WI38 (cell line): ENCODE results near the gene TRIM38.

ENCODE experiments used
- H3K4me3 ChIP-seq: 2 replicates; pipeline ENCODE4 v1.5.1; 2011; ENCODE audit warnings: low read depth, mild to moderate bottlenecking, control low read depth, low read length
- TF ChIP-seq, protein P1 (sequence below): IDR thresholded peaks from 2 replicates; pipeline ENCODE4 v1.5.1; 2012; ENCODE audit warnings: low read depth, mild to moderate bottlenecking, control low read depth, low read length

TRIM38 gene

GRCh38 chr6:26030716-26031115 is 68.1 kb downstream of the TRIM38 start:
- TF ChIP-seq, protein P1, sequence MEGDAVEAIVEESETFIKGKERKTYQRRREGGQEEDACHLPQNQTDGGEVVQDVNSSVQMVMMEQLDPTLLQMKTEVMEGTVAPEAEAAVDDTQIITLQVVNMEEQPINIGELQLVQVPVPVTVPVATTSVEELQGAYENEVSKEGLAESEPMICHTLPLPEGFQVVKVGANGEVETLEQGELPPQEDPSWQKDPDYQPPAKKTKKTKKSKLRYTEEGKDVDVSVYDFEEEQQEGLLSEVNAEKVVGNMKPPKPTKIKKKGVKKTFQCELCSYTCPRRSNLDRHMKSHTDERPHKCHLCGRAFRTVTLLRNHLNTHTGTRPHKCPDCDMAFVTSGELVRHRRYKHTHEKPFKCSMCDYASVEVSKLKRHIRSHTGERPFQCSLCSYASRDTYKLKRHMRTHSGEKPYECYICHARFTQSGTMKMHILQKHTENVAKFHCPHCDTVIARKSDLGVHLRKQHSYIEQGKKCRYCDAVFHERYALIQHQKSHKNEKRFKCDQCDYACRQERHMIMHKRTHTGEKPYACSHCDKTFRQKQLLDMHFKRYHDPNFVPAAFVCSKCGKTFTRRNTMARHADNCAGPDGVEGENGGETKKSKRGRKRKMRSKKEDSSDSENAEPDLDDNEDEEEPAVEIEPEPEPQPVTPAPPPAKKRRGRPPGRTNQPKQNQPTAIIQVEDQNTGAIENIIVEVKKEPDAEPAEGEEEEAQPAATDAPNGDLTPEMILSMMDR, result no peak

DNA sequence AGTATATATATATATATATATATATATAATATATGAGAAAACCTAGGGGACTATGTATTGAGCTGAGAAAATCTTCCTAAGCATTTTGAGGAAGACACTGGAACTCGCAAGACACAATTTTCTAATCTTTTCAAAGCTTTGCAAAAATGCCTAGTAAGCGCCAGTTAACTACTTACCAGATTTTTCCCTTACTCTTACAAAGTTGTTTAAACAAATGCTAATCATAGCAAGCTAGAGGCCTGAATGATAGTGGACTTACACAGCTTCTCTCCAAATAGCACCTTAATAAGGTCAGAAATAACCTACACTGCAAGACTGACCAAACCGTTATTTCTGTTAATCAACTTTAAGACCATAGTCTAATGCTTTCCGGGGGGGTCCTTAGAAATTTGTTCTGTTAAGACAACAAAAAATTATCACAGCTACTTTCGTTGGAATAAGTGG is 68.6 kb downstream of the TRIM38 start:
- peak overlapping the region; percentile 63 for H3K4me3 ChIP-seq
- TF ChIP-seq, protein P1, result no peak

More at GRCh38 chr6:26030716-26031115, 68.1 kb downstream of the TRIM38 start:
- peak overlapping the region; percentile 63 for H3K4me3 ChIP-seq

DNA sequence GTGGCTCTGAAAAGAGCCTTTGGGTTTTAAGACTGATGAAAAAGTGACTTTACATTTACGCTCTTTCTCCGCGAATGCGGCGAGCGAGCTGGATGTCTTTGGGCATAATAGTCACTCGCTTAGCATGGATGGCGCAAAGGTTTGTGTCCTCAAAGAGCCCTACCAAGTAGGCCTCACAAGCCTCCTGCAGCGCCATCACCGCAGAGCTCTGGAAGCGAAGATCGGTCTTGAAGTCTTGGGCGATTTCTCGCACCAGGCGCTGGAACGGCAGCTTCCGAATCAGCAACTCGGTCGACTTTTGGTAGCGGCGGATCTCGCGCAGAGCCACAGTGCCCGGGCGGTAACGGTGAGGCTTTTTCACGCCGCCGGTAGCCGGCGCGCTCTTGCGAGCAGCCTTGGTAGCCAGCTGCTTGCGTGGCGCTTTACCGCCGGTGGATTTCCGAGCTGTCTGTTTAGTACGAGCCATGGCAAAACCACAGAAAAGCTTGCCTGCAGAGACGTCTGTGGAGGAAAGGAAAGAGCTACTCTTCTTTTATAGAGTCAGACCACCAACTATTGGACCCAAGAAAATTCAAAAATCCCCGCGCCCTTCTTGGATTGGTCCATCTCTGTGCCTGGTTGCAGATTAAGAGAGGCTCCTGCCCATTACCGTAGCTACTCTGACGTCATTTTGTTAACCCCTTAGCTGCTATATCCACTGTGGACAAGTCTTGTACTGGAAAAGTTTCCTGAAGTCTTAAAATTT is 69.2 kb downstream of the TRIM38 start:
- TF ChIP-seq, protein P1, result no peak
- H3K4me3 ChIP-seq, result peak overlapping the region; percentile 63

GRCh38 chr6:26032340-26033084 is 69.9 kb downstream of the TRIM38 start:
- TF ChIP-seq, protein P1, result no peak
- peak overlapping the region; percentile 63 for H3K4me3 ChIP-seq

- TF ChIP-seq, protein P1, result no peak
- H3K4me3 ChIP-seq, result peak overlapping the region; percentile 63
These were observed 70.7 kb downstream of the TRIM38 start for GRCh38 chr6:26033085-26033940.

DNA sequence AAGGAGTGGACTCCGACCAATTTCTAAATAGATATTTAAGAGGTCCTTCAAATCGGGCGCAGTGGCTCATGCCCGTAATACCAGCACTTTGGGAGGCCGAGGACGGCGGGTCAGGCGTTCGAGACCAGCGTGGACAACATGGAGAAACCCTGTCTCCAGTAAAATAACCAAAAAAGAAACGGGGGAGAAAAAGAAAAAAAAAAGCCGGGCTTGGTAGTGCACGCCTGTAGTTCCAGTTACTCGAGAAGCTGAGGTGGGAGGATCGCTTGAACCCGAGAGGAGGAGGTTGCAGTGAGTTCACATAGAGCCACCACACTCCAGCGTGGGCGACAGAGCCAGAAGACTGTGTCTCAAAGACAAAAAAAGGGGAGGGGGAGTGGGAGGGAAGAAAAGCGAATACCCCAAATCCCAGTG is 71.3 kb downstream of the TRIM38 start:
- peak overlapping the region; percentile 63 for H3K4me3 ChIP-seq
- TF ChIP-seq, protein P1, result no peak
